DND-41 (cell line): ENCODE measurements around the gene ZNF808.
"Not testable (repeated sequence)": the region's sequence is repeated elsewhere in the genome, so short reads cannot be mapped to it uniquely, and the experiment has no call there.

Experiments used
- ATAC-seq: fragments of 200-7000 bp; cut with Tn5 transposase; 3 replicates; pipeline ENCODE4 v1.9.1; 2021; ENCODE audit warnings: low read depth; ENCODE audit not compliant: insufficient read depth
- DNase-seq: peaks from one replicate; pipeline ENCODE4 v3.0.0-alpha.2; 2020
- H2AFZ ChIP-seq: 2 replicates; pipeline ENCODE4 v1.6.0; 2012; ENCODE audit warnings: low read depth, low read length
- H3K27ac ChIP-seq: 2 replicates; pipeline ENCODE4 v1.5.1; 2012; ENCODE audit warnings: low read length, inconsistent platforms
- H3K27me3 ChIP-seq: fragments of 200-600 bp; sonication (generic); 2 replicates; pipeline ENCODE4 v1.6.0; 2012; ENCODE audit warnings: low read length, mild to moderate bottlenecking, inconsistent platforms; ENCODE audit not compliant: insufficient read depth, poor library complexity
- H3K36me3 ChIP-seq: 2 replicates; pipeline ENCODE4 v1.5.1; 2012; ENCODE audit warnings: low read length, inconsistent platforms; ENCODE audit not compliant: insufficient read depth
- H3K4me1 ChIP-seq: 2 replicates; pipeline ENCODE4 v1.5.1; 2012; ENCODE audit warnings: mild to moderate bottlenecking, low read length; ENCODE audit not compliant: insufficient read depth
- H3K4me2 ChIP-seq: 2 replicates; pipeline ENCODE4 v1.6.0; 2012; ENCODE audit warnings: mild to moderate bottlenecking, moderate library complexity, low read length, inconsistent platforms; ENCODE audit not compliant: insufficient read depth
- H3K4me3 ChIP-seq, 2 experiments: fragments of 200-600 bp in 1 of 2; shearing (Covaris generic) in 1 of 2; 2 replicates each; pipeline ENCODE4 v1.5.1; 2012 to 2016; ENCODE audit warnings: inconsistent platforms in 2 of 2, low read length in 2 of 2, mild to moderate bottlenecking in 2 of 2, low read depth in 1 of 2, moderate library complexity in 1 of 2
- H3K79me2 ChIP-seq: 2 replicates; pipeline ENCODE4 v1.6.0; 2012; ENCODE audit warnings: low read length, inconsistent platforms; ENCODE audit not compliant: insufficient read depth
- H3K9ac ChIP-seq: 2 replicates; pipeline ENCODE4 v1.6.0; 2012; ENCODE audit warnings: low read depth, mild to moderate bottlenecking, inconsistent platforms, low read length, moderate library complexity
- H3K9me3 ChIP-seq: 2 replicates; pipeline ENCODE4 v1.5.1; 2012; ENCODE audit warnings: low read length, moderate library complexity, mild to moderate bottlenecking, inconsistent platforms; ENCODE audit not compliant: insufficient read depth, severe bottlenecking
- H4K20me1 ChIP-seq: 2 replicates; pipeline ENCODE4 v1.6.0; 2012; ENCODE audit warnings: low read length; ENCODE audit not compliant: insufficient read depth
- EZH2 ChIP-seq: IDR thresholded peaks from 3 replicates; pipeline ENCODE4 v1.6.1; 2012; ENCODE audit warnings: borderline replicate concordance, low read depth, mild to moderate bottlenecking, moderate library complexity, low read length, inconsistent platforms; ENCODE audit not compliant: severe bottlenecking
- TF ChIP-seq, protein P1 (sequence below): IDR thresholded peaks from 2 replicates; pipeline ENCODE4 v1.5.1; 2012; ENCODE audit warnings: borderline replicate concordance, low read length, moderate library complexity, mild to moderate bottlenecking; ENCODE audit not compliant: poor library complexity, severe bottlenecking; ENCODE audit errors: extremely low read depth

The ZNF808 gene

DNA sequence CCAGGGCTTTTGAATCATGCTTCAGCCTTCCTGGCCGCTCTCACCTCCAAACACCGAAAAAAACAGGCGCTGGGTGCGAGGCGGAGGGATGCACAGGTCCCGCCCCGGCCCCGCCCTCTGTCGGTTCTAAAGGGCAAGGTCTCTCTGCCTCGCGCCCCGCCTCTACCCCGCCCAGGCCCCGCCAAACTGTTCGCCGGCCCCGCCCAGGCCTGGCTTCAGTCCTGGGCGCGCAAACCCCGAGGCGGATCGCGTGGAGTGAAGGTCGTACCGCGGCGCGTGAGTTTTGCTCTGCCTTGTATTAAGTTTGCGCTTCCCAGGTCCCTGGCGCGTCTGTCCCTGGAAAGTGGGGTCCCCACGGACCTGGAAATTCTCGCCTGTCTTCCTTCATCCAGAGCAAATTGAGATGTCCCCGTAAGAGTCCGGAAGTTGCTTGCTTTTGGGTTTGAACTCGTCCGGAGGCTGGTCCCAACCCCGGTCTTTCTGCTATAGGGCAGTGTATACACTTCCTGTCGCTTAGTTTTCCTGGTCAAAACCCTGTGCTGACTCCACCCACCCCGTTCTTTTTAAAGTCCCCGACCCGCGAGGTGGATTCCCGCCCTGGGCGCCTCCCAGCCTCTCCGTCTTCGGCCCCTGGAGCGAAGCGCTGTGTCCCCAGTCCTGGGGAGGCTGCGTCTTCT is 8.4 kb downstream of the ZNF808 start:
- H3K4me3 ChIP-seq = peak overlapping the region; percentile 48 to 75
- ATAC-seq (peak; percentile 92), DNase-seq (peak; percentile 96)
- H3K27ac ChIP-seq = peak overlapping the region; percentile 89
- peak overlapping the region; percentile 85 for H2AFZ ChIP-seq
- peaks cover 37% of the 10 kb centered on the region for H3K4me1 ChIP-seq
- H3K36me3 ChIP-seq = peaks cover 10% of the 10 kb centered on the region; the same call in 1 of the 2 replicates
- H3K9me3 ChIP-seq = no peaks in the 10 kb centered on the region
- H3K4me2 ChIP-seq = peak overlapping the region; percentile 95
- TF ChIP-seq EZH2 = no peak
- TF ChIP-seq, protein P1, sequence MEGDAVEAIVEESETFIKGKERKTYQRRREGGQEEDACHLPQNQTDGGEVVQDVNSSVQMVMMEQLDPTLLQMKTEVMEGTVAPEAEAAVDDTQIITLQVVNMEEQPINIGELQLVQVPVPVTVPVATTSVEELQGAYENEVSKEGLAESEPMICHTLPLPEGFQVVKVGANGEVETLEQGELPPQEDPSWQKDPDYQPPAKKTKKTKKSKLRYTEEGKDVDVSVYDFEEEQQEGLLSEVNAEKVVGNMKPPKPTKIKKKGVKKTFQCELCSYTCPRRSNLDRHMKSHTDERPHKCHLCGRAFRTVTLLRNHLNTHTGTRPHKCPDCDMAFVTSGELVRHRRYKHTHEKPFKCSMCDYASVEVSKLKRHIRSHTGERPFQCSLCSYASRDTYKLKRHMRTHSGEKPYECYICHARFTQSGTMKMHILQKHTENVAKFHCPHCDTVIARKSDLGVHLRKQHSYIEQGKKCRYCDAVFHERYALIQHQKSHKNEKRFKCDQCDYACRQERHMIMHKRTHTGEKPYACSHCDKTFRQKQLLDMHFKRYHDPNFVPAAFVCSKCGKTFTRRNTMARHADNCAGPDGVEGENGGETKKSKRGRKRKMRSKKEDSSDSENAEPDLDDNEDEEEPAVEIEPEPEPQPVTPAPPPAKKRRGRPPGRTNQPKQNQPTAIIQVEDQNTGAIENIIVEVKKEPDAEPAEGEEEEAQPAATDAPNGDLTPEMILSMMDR = no peak
- H3K9ac ChIP-seq = peak overlapping the region; percentile 75
- H3K27me3 ChIP-seq = no peaks in the 10 kb centered on the region
- peaks cover 84% of the 10 kb centered on the region for H3K79me2 ChIP-seq
- H4K20me1 ChIP-seq = peaks cover 14% of the 10 kb centered on the region; the same call in 1 of the 2 replicates

DNA sequence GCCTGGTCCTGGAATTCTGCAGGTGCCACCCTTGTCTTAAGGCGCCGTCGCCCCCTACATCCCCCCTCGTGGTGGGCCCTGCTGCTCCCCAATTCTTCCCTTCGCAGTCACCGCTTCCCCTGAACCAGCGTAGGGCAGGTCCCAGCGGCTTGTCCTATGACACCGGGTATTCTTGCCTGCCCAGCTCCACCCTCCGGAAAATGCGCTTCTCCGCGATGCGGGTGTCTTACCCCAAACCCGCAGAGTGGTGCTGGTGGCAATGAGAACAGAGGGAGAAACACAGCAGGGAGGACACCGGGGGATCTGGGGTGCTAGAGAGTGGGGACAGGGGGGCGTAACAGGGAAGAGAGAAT is 9.0 kb downstream of the ZNF808 start:
- DNase-seq (peak; percentile 73), ATAC-seq (peak; percentile 59)
- H4K20me1 ChIP-seq = peaks cover 14% of the 10 kb centered on the region; the same call in 1 of the 2 replicates
- H3K4me2 ChIP-seq = peak overlapping the region; percentile 95
- H3K4me3 ChIP-seq = peak overlapping the region; percentile 48 to 75
- H3K9me3 ChIP-seq = no peaks in the 10 kb centered on the region
- no peaks in the 10 kb centered on the region for H3K27me3 ChIP-seq
- H3K36me3 ChIP-seq = peaks cover 12% of the 10 kb centered on the region
- peaks cover 86% of the 10 kb centered on the region for H3K79me2 ChIP-seq
- H3K9ac ChIP-seq = peak overlapping the region; percentile 75
- peak overlapping the region; percentile 89 for H3K27ac ChIP-seq
- TF ChIP-seq, protein P1 = no peak
- no peak for TF ChIP-seq EZH2
- H2AFZ ChIP-seq = peak overlapping the region; percentile 85
- peaks cover 37% of the 10 kb centered on the region for H3K4me1 ChIP-seq

DNA sequence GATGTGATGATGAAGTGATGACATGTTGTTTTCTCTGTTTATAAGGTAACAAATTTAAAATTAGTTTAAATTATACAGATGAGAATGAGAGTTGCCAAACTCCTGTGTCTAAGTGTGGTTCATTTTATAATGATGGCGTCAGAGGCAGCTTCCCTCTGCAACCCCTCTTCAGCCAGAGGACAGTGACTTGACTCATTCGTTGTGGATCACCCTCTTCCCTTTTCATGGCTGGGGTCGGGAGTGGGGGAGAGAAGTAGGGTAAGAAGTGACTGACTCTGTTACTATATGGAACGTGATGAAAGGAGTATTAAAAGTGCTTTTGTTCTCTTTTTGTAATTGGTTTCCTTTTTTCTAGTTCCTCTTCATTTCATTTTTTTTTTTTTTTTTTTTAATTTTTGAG is 11.3 kb downstream of the ZNF808 start:
- H3K4me1 ChIP-seq = peaks cover 39% of the 10 kb centered on the region
- peaks cover 17% of the 10 kb centered on the region for H3K36me3 ChIP-seq
- not testable (repeated sequence) for H3K4me3 ChIP-seq, H3K9me3 ChIP-seq, H3K27me3 ChIP-seq, H2AFZ ChIP-seq, H3K4me2 ChIP-seq, DNase-seq, H3K9ac ChIP-seq, ATAC-seq, H3K27ac ChIP-seq
- H3K79me2 ChIP-seq = peaks cover 84% of the 10 kb centered on the region
- peaks cover 18% of the 10 kb centered on the region; the same call in 1 of the 2 replicates for H4K20me1 ChIP-seq

GRCh38 chr19:52541176-52541575 is 13.7 kb downstream of the ZNF808 start:
- not testable (repeated sequence) for H2AFZ ChIP-seq, DNase-seq, H3K9me3 ChIP-seq, H3K27ac ChIP-seq, H3K4me3 ChIP-seq, H3K27me3 ChIP-seq, H3K4me2 ChIP-seq, ATAC-seq, H3K9ac ChIP-seq
- Histone ChIP-seq H4K20me1 (peaks cover 15% of the 10 kb centered on the region; the same call in 1 of the 2 replicates), H3K36me3 (peaks cover 36% of the 10 kb centered on the region), H3K79me2 (peaks cover 85% of the 10 kb centered on the region), H3K4me1 (peaks cover 20% of the 10 kb centered on the region)
